GM18873 (cell line): ENCODE measurements around the gene NUP205.

Experiments used
- ATAC-seq: cut with Tn5 transposase; IDR thresholded peaks from one replicate; pipeline ENCODE4 v1.9.1; 2021; ENCODE audit warnings: mild to moderate bottlenecking, moderate library complexity, moderate number of reproducible peaks; ENCODE audit not compliant: unreplicated experiment, low FRiP score

The NUP205 gene

DNA sequence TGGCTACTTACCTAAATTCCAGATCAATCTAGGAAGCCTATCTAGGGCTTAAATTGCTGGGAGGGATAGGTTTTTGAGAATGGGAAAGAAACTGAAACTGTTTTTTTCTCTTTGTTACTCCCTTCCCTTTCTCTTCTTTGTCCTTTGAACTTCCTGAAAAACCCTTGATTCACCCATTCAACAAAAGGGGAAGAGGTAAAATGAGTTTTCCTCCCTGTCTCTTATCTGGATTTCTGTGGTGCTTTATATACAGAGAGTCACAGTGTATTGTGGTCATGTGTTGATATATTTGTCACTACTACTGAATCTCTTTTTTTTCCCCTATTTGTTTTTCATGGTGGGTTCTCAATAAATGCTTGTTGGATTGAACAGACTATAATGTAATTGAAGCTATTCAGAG is 19.8 kb upstream of the NUP205 start:
- no peak for ATAC-seq

DNA sequence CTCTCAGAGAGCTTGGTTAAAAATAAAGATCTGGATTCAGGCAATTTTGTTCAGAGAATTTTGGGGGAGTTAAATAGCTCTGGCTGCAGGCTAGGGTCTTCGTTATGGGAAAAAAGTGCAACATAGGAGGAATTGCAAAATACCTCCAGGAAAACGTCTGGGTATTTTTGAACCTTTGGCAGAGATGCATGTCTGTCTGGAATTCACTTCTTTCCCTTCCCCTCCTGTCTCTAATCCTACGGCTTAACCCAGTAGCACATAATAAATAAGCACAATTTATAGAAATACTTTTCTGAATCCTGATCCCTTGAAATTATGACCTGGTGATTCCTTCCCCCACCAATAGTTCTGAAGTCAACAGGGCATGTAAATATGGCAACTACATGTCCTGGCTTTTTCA is 19.3 kb upstream of the NUP205 start:
- no peak for ATAC-seq

DNA sequence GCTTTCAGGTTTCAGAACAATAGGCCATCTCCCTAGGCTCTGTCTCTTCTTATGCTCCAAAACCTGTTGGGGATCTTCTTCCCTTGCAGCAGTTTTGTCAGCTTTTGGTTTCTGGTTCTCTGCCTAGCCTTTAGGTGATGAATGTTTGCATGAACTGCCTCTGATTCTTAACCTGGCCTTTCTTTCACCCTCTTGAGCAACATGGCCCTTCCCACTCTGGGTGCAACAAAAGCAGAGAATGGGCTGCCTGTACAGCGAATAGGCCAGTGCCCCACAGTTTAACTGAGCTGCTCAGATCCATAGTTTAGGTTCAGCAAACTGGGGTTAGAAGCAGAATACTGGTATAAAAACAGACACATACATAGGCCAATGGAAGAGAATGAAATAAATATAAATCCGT is 18.1 kb upstream of the NUP205 start:
- ATAC-seq = no peak

DNA sequence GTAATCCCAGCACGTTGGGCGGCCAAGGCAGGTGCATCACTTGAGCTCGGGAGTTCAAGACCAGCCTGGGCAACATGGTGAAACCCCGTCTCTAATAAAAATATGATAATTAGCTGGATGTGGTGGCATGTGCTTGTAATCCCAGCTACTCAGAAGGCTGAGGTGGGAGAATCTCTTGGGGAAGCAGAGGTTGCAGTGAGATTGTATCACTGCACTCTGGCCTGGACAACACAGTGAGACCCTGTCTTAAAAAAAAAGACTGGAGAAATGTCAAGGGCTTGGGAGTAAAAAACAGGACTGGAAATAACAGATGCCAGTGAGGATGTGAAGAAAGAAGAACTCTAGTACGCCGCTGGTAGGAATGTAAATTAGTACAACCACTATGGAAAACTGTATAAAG is 16.7 kb upstream of the NUP205 start:
- no peak for ATAC-seq

DNA sequence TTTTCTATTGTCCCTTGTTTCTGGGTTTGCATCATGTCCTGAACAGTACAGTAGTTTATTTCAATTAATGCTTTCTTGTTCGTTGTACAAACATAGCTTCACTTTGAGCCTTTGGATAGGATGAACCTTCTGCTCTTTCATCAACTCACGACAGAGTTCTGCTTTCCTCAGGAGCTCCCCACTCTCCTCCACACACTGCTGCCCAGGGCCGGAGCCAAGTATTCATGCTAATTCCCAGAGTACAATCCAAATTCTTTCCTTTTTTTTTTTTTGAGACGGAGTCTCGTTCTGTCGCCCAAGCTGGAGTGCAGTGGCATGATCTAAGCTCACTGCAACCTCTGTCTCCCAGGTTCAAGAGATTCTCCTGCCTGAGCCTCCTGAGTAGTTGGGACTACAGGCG is 7.5 kb upstream of the NUP205 start:
- ATAC-seq = no peak

DNA sequence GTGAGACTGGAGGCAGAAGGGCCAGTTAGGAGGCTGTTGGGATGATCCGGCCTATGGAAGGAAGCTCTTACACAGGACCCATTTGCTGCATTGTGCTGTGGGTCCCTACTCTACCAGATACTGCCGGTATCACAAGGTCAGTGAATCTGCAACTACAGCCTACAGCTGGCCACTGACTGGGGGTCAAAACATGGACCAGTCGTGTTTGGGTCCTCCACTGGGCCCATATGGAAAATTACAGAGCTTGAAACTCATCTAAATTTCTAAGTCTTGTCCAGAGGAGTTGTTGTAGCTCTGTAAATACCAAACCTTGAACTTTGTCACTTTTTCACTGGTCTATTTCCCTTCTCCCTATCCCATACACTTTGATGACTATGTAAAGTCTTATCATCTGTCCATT is 5.6 kb upstream of the NUP205 start:
- no peak for ATAC-seq

- ATAC-seq = no peak
Observed at GRCh38 chr7:135553346-135553745, 4.4 kb upstream of the NUP205 start.

GRCh38 chr7:135558337-135558767 is 635 bp downstream of the NUP205 start:
- ATAC-seq = peak; percentile 57

DNA sequence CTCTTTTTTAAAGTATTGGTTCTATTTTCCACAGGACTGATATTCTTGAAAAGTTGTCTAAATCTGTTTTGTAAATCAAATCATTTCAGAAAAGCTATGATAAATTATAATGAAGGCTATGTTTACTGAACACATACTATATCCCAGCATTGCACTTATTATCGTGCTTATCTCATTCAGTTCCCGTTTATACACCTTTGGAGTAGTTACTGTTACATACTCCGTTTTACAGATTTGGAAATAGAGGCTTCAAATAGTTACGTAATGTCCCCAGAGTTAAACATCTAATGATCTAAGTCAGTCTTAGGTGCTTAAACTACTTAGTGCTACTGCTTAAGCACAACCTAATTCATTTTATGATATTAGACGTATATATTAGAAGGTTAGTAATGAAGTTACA is 1.2 kb downstream of the NUP205 start:
- ATAC-seq = no peak

DNA sequence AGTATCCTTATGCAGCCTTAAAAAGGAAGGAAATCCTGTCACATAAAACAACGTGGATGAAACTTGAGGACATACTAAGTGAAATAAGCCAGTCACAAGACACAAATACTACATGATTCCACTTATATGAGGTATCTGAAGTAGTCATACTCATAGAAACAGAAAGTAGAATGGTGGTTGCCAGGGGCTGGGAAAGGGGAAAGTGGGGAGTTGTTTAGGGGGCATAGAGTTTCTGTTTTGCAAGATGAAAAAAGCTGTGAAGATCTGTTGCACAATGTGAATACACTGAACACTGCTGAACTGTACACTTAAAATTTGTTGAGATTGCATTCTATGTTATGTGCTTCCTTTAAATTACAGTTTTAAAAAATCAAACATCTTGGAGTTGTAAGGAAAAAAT is 2.9 kb downstream of the NUP205 start:
- no peak for ATAC-seq

GRCh38 chr7:135562720-135563119 is 5.0 kb downstream of the NUP205 start:
- ATAC-seq = no peak

DNA sequence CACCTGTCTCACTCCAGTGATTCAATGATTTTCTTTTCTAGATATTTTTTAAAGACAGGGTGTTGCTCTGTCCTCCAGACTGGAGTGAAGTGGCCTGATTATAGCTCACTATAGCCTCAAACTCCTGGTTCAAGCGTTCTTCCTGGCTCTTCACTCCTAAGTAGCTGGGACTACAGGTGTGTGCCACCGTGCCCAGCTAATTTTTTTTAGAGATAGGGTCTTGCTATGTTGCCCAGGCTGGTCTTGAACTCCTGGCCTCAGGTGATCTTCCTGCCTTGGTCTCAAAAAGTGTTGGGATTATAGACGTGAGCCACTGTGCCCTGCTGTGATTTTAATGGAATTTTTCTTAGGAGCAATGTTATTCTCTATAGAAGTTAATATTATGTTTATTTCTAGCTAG is 14.1 kb downstream of the NUP205 start:
- no peak for ATAC-seq

DNA sequence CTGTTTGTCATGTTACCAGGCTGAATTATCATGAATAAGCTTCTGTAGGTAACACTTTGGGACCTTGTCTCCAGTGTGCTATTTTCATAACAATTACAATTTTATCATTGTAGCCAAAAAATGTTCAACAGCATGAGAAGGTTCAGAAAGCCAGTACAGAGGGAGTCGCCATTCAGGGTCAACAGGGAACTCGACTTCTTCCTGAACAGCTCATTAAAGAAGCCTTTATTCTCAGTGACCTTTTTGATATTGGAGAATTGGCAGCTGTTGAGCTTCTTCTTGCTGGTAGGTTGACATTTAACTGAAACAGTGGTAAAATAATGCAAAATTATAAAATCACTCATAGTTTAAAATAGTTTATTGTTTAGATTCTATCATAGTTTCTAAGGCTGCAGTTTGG is 15.8 kb downstream of the NUP205 start:
- ATAC-seq = no peak

GRCh38 chr7:135575296-135575695 is 17.6 kb downstream of the NUP205 start:
- no peak for ATAC-seq

- ATAC-seq = no peak
Observed at GRCh38 chr7:135578569-135578968, 20.9 kb downstream of the NUP205 start.

DNA sequence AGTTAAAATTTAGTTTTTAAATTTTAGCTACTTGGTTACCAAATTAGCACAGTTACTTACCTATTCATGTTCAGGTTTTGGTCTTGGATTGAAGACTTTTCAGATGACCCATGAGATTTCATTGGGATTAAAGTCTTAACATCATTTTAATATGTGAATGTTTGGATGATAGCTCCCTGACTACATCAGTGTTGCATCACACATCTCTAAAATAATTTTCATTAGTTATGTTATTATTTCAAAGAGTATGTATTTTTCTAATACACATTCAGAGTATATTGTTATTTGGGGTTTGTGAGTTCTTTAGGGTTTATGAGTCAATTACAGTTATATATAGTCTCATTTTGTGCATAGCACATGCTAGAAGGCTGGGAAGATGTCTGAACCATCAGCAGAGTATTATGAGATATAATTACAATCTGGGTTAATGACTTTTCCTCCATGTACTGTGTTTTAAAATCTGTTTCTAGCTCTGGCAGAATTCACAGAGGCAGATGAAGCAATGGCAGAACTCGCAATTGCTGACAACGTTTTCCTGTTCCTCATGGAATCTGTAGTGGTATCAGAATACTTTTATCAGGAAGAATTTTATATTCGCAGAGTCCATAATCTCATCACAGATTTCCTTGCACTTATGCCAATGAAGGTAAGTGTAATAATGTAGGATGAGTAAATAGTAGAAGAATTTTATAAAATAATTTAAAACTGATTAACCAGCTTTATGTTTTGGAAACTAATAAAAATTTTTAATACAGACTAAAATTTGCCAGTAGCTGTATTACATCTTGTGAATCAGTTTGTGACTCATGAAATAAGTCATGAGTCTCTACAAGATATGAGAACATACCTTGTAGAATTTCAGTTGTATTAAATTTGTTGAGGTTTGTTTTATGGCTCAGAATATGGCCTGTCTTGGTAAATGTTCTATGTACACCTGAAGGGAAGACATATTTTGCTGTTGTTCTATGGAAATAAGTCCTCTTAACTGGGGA is 26.9 kb downstream of the NUP205 start:
- ATAC-seq = no peak

DNA sequence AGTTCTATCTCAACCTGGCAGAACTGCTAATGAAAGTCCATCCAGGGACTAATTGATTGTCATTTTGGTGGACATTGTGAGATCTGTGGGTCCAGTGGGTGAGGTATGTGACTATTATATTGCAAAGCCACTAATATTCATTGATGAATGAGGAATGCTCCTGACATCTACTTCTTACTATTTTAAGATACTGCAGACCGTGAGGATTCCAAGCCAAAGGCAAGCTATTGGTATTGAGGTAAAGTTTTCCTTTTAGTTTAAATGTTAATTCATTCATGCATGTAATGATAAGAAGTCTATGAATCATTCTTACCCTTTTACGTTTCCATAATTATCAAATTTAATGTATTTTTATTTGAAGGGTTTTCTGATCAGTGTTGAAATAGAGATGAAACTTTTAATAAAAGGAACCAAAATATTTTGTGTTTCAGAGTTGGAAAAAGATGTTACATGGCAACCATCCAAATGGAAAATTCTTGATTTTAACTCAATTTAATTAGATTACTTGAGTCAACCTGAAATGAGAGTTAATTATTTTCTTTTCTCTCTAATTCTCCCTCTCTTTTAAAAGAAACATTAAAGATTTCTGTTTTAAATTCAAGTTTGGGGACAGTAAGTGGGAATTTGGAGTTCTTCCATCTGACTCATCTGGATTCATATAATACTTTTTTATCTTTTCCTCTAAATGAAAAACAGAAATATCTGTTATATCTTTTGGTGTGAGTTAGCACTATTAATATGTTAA is 39.6 kb downstream of the NUP205 start:
- ATAC-seq = no peak

GRCh38 chr7:135597926-135598305 is 40.2 kb downstream of the NUP205 start:
- ATAC-seq = no peak

- no peak for ATAC-seq
Observed at GRCh38 chr7:135599471-135599870, 41.8 kb downstream of the NUP205 start.

DNA sequence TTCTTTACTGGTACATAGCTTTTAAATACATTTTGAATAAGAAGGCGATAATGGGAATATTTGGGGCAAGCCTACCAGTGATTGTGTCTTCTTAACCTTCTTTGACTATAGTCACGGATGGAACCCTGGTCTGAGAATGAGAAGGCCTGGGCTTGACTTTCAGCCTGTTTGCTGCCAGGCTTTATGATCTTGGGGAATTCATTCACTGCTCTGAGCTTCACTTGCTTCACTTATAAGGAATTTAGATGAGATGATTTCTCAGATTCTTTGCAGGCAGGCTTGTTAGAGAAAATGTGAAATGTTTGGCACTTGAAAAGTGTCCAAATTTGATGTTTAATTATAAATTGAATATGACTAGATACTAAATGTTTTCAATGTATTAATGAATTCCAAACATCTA is 42.5 kb downstream of the NUP205 start:
- ATAC-seq = no peak

GRCh38 chr7:135601182-135601581 is 43.5 kb downstream of the NUP205 start:
- no peak for ATAC-seq

- no peak for ATAC-seq
Observed at GRCh38 chr7:135602304-135602703, 44.6 kb downstream of the NUP205 start.
